ENCODE results near the gene KDM4B.
"Not testable (repeated sequence)": the region's sequence is repeated elsewhere in the genome, so short reads cannot be mapped to it uniquely, and the experiment has no call there.

DNA sequence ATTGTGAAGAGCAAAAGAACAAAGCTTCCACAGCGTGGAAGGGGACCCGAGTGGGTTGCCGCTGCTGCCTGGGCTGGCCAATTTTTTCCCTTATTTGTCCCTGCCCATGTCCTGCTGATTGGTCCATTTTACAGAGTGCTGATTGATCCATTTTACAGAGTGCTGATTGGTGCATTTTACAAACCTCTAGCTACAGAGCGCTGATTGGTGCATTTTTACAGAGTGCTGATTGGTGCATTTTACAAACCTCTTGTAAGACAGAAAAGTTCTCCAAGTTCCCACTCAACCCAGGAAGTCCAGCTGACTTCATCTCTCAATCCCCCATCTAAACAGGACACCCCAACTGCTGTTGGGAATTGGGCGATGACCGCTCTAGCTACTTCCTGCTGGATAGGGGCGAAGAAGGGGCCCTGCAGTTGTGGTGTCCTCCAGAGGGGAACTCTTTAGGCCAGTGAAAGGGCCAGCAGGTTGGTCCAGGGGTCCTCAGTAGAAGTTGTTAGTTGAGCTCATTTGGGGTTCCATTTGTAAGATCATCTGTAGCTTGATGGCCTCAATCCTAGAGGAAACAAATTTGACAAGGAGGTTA, 189.7 kb downstream of the KDM4B start:
- TF ChIP-seq RAD21, SP1 (IDR thresholded peaks at IDR 0.05): not testable (repeated sequence)
- TF ChIP-seq, protein P1, sequence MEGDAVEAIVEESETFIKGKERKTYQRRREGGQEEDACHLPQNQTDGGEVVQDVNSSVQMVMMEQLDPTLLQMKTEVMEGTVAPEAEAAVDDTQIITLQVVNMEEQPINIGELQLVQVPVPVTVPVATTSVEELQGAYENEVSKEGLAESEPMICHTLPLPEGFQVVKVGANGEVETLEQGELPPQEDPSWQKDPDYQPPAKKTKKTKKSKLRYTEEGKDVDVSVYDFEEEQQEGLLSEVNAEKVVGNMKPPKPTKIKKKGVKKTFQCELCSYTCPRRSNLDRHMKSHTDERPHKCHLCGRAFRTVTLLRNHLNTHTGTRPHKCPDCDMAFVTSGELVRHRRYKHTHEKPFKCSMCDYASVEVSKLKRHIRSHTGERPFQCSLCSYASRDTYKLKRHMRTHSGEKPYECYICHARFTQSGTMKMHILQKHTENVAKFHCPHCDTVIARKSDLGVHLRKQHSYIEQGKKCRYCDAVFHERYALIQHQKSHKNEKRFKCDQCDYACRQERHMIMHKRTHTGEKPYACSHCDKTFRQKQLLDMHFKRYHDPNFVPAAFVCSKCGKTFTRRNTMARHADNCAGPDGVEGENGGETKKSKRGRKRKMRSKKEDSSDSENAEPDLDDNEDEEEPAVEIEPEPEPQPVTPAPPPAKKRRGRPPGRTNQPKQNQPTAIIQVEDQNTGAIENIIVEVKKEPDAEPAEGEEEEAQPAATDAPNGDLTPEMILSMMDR (IDR thresholded peaks at IDR 0.05; ENCODE audit: low read depth, low read length, missing input control) = not testable (repeated sequence)
